GM23248 (cell line): Measurements from ENCODE around the gene TRMT1. TPM values are rescaled to one million over a fixed set of nuclear protein-coding genes. Genes with fewer than 3 reads are reported as not detected.

ENCODE experiments used
- DNase-seq: peaks from one replicate; pipeline ENCODE4 v3.0.0-alpha.2; 2015
- H2AFZ ChIP-seq: fragments of 200-600 bp; sonication (generic); 2 replicates; pipeline ENCODE4 v1.6.1; 2016; ENCODE audit warnings: antibody characterized with exemption
- H3F3A ChIP-seq: fragments of 200-600 bp; sonication (generic); 2 replicates; pipeline ENCODE4 v1.6.1; 2016; ENCODE audit warnings: mild to moderate bottlenecking, antibody characterized with exemption, mixed run types; ENCODE audit not compliant: insufficient read depth
- H3K27ac ChIP-seq: fragments of 200-600 bp; sonication (generic); 2 replicates; pipeline ENCODE4 v1.5.1; 2016; ENCODE audit warnings: mild to moderate bottlenecking
- H3K27me3 ChIP-seq: fragments of 200-600 bp; sonication (generic); replicated peaks from 2 replicates; pipeline ENCODE4 v1.6.1; 2016; ENCODE audit warnings: mild to moderate bottlenecking; ENCODE audit not compliant: insufficient read depth
- H3K36me3 ChIP-seq: fragments of 200-600 bp; sonication (generic); 2 replicates; pipeline ENCODE4 v1.6.1; 2016; ENCODE audit warnings: low read depth, mild to moderate bottlenecking
- H3K4me1 ChIP-seq: fragments of 200-600 bp; sonication (generic); 2 replicates; pipeline ENCODE4 v1.6.1; 2016; ENCODE audit warnings: mild to moderate bottlenecking; ENCODE audit not compliant: insufficient read depth
- H3K4me2 ChIP-seq: fragments of 200-600 bp; sonication (generic); one replicate; pipeline ENCODE4 v1.6.1; 2016; ENCODE audit warnings: mild to moderate bottlenecking; ENCODE audit not compliant: unreplicated experiment
- H3K4me3 ChIP-seq: fragments of 200-600 bp; sonication (generic); 2 replicates; pipeline ENCODE4 v1.5.1; 2016; ENCODE audit warnings: mild to moderate bottlenecking
- H3K79me2 ChIP-seq: fragments of 200-600 bp; sonication (generic); 2 replicates; pipeline ENCODE4 v1.6.1; 2016; ENCODE audit warnings: mild to moderate bottlenecking; ENCODE audit not compliant: insufficient read depth
- H3K9ac ChIP-seq: fragments of 200-600 bp; sonication (generic); 2 replicates; pipeline ENCODE4 v1.6.1; 2016; ENCODE audit warnings: mild to moderate bottlenecking
- H3K9me2 ChIP-seq: fragments of 200-600 bp; sonication (generic); 2 replicates; pipeline ENCODE4 v1.6.1; 2016; ENCODE audit warnings: mixed run types, mild to moderate bottlenecking, moderate library complexity; ENCODE audit not compliant: insufficient read depth
- H3K9me3 ChIP-seq: fragments of 200-600 bp; sonication (generic); one replicate; pipeline ENCODE4 v1.6.1; 2017; ENCODE audit warnings: low read depth
- H4K20me1 ChIP-seq: fragments of 200-600 bp; sonication (generic); 2 replicates; pipeline ENCODE4 v1.6.0; 2016; ENCODE audit not compliant: insufficient read depth
- EZH2 ChIP-seq: fragments of 200-600 bp; sonication (generic); IDR thresholded peaks from 2 replicates; pipeline ENCODE4 v1.6.1; 2018; ENCODE audit warnings: antibody characterized with exemption, mild to moderate bottlenecking; ENCODE audit not compliant: insufficient read depth, poor library complexity, severe bottlenecking
- EZH2phosphoT487 ChIP-seq: fragments of 200-600 bp; sonication (generic); IDR thresholded peaks from 2 replicates; pipeline ENCODE4 v1.6.1; 2018; ENCODE audit warnings: antibody characterized with exemption, moderate library complexity, mild to moderate bottlenecking, low read depth; ENCODE audit not compliant: insufficient read depth
- WGBS, 2 experiments: methylation state at CpG; one replicate each; pipeline ENCODE4 v1.1.6; 2015 to 2017; ENCODE audit warnings: low lambda C conversion rate in 2 of 2, low coverage in 1 of 2; ENCODE audit errors: missing lambda C conversion rate in 2 of 2; 5-methylcytosine and 5-hydroxymethylcytosine counted together
- in situ Hi-C: fragments of 300-500 bp; cut with MboI; formaldehyde crosslinking; loops from 2 replicates; pipeline ENCODE4 v1.15.0; 2020
- polyA plus RNA-seq: library from polyadenylated mRNA; unstranded; fragments of >200 nt; fragmentation: Nextera tagmentation; extraction: Ambion mirVana; gene quantifications from 2 replicates; pipeline ENCODE4 v1.2.1, GENCODE V29; 2016
- total RNA-seq: library from RNA; depleted of rRNA; stranded (reverse); fragments of >200 nt; shearing (Covaris generic); gene quantifications from 2 replicates; pipeline ENCODE4 v1.2.3, GENCODE V29; 2014

TRMT1 gene
- total and polyA plus RNA-seq, 2 experiments from 2014 or later: 30.4 to 31.8 TPM

GRCh38 chr19:13127051-13127450 is 10.5 kb upstream of the TRMT1 start:
- Histone ChIP-seq H3K4me1 (peaks cover 15% of the 10 kb centered on the region), H2AFZ (no peak overlapping the region), H3F3A (peaks cover 11% of the 10 kb centered on the region), H3K4me2 (no peak overlapping the region), H3K4me3 (no peak overlapping the region), H3K27ac (peak overlapping the region; percentile 36; the same call in 1 of the 2 replicates), H3K27me3 (no peaks in the 10 kb centered on the region), H3K79me2 (peaks cover 99% of the 10 kb centered on the region), H4K20me1 (0 out of 2 replicates have a peak, but pooled peaks cover 7% of the 10 kb centered on the region), H3K9me2 (no peaks in the 10 kb centered on the region), H3K9ac (no peak overlapping the region), H3K36me3 (no peaks in the 10 kb centered on the region), H3K9me3 (no peaks in the 10 kb centered on the region)
- in situ Hi-C loops: no loop called here
- TF ChIP-seq EZH2: no peak
- no peak for TF ChIP-seq EZH2phosphoT487
- 76 to 79% methylated on average over 8 to 9 of the region's 9 CpGs for WGBS, 2 experiments
- peak; percentile 74 for DNase-seq

- Histone ChIP-seq H3K4me3 (no peak overlapping the region), H3K79me2 (peaks cover 98% of the 10 kb centered on the region), H3K4me1 (peaks cover 42% of the 10 kb centered on the region), H3K9me2 (no peaks in the 10 kb centered on the region), H2AFZ (no peak overlapping the region), H3F3A (peaks cover 20% of the 10 kb centered on the region), H4K20me1 (0 out of 2 replicates have a peak, but pooled peaks cover 7% of the 10 kb centered on the region), H3K9me3 (no peaks in the 10 kb centered on the region), H3K9ac (no peak overlapping the region), H3K27me3 (no peaks in the 10 kb centered on the region), H3K4me2 (no peak overlapping the region), H3K27ac (no peak overlapping the region), H3K36me3 (no peaks in the 10 kb centered on the region; the same call in 1 of the 2 replicates)
- in situ Hi-C loops: no loop called here
- no peak for TF ChIP-seq EZH2phosphoT487
- TF ChIP-seq EZH2: no peak
- 88 to 89% methylated on average over 20 of the region's 20 CpGs for WGBS, 2 experiments
- DNase-seq: no peak
These were observed 6.7 kb upstream of the TRMT1 start for GRCh38 chr19:13122980-13123957.

GRCh38 chr19:13122275-13122878 is 5.8 kb upstream of the TRMT1 start:
- Histone ChIP-seq H3F3A (peaks cover 20% of the 10 kb centered on the region), H3K79me2 (peaks cover 89% of the 10 kb centered on the region), H3K27me3 (no peaks in the 10 kb centered on the region), H3K4me1 (peaks cover 33% of the 10 kb centered on the region), H3K9ac (0 out of 2 replicates have a peak overlapping the region, but pooled peaks have one; percentile 98), H2AFZ (no peak overlapping the region), H3K4me3 (no peak overlapping the region), H3K9me3 (no peaks in the 10 kb centered on the region), H3K9me2 (no peaks in the 10 kb centered on the region), H4K20me1 (no peaks in the 10 kb centered on the region), H3K27ac (peak overlapping the region; percentile 90), H3K36me3 (no peaks in the 10 kb centered on the region; the same call in 1 of the 2 replicates), H3K4me2 (no peak overlapping the region)
- TF ChIP-seq EZH2phosphoT487: no peak
- TF ChIP-seq EZH2: no peak
- in situ Hi-C loops: no loop called here
- no peak for DNase-seq
- WGBS, 2 experiments: 88 to 91% methylated on average over 12 to 13 of the region's 13 CpGs

GRCh38 chr19:13121551-13122274 is 5.2 kb upstream of the TRMT1 start:
- Histone ChIP-seq H3K27me3 (no peaks in the 10 kb centered on the region), H2AFZ (no peak overlapping the region), H3K9me2 (no peaks in the 10 kb centered on the region), H3K9ac (peak overlapping the region; percentile 98), H3K4me3 (peak overlapping the region; percentile 98), H3K4me1 (peaks cover 30% of the 10 kb centered on the region), H3F3A (peaks cover 25% of the 10 kb centered on the region), H3K4me2 (peak overlapping the region; percentile 93), H4K20me1 (no peaks in the 10 kb centered on the region), H3K36me3 (no peaks in the 10 kb centered on the region; the same call in 1 of the 2 replicates), H3K9me3 (no peaks in the 10 kb centered on the region), H3K79me2 (peaks cover 83% of the 10 kb centered on the region), H3K27ac (peak overlapping the region; percentile 90)
- in situ Hi-C loops: no loop called here
- no peak for TF ChIP-seq EZH2phosphoT487
- TF ChIP-seq EZH2: no peak
- WGBS, 2 experiments: 73% methylated on average over 18 of the region's 18 CpGs
- DNase-seq: peak; percentile 73
